Glomerular visceral epithelial cell (primary cell): ENCODE results near the gene LRP8.

Experiments used
- DNase-seq: peaks from one replicate; pipeline ENCODE4 v3.0.0-alpha.2; 2016; ENCODE audit errors: extremely low spot score

The LRP8 gene

GRCh38 chr1:53305650-53306049 is 22.2 kb downstream of the LRP8 start:
- no peak for DNase-seq

- no peak for DNase-seq
Observed at GRCh38 chr1:53304527-53304926, 23.3 kb downstream of the LRP8 start.

GRCh38 chr1:53303726-53304515 is 23.9 kb downstream of the LRP8 start:
- no peak for DNase-seq

GRCh38 chr1:53303243-53303642 is 24.6 kb downstream of the LRP8 start:
- DNase-seq, result no peak

- no peak for DNase-seq
Observed at GRCh38 chr1:53299233-53299632, 28.6 kb downstream of the LRP8 start.

GRCh38 chr1:53298045-53298637 is 29.7 kb downstream of the LRP8 start:
- DNase-seq, result no peak

GRCh38 chr1:53297195-53297594 is 30.7 kb downstream of the LRP8 start:
- no peak for DNase-seq

- no peak for DNase-seq
Observed at GRCh38 chr1:53296117-53296749, 31.6 kb downstream of the LRP8 start.

GRCh38 chr1:53295726-53296116 is 32.1 kb downstream of the LRP8 start:
- no peak for DNase-seq

GRCh38 chr1:53295295-53295694 is 32.6 kb downstream of the LRP8 start:
- DNase-seq, result no peak

- DNase-seq, result peak; percentile 43
Observed at GRCh38 chr1:53294567-53294966, 33.3 kb downstream of the LRP8 start.

- DNase-seq, result no peak
Observed at GRCh38 chr1:53294061-53294460, 33.8 kb downstream of the LRP8 start.

- no peak for DNase-seq
Observed at GRCh38 chr1:53293123-53293522, 34.7 kb downstream of the LRP8 start.

- DNase-seq, result no peak
Observed at GRCh38 chr1:53292690-53293089, 35.2 kb downstream of the LRP8 start.

- no peak for DNase-seq
Observed at GRCh38 chr1:53291574-53291973, 36.3 kb downstream of the LRP8 start.

- no peak for DNase-seq
Observed at GRCh38 chr1:53288790-53289429, 39.0 kb downstream of the LRP8 start.

GRCh38 chr1:53288002-53288789 is 39.7 kb downstream of the LRP8 start:
- no peak for DNase-seq

- DNase-seq, result peak; percentile 6
Observed at GRCh38 chr1:53286955-53287354, 40.9 kb downstream of the LRP8 start.

GRCh38 chr1:53285969-53286760 is 41.7 kb downstream of the LRP8 start:
- no peak for DNase-seq

- DNase-seq, result no peak
Observed at GRCh38 chr1:53285546-53285945, 42.3 kb downstream of the LRP8 start.
